HG02763 (cell line): ENCODE data around the gene PRR36.

ENCODE experiments used
- ATAC-seq: cut with Tn5 transposase; IDR thresholded peaks from one replicate; pipeline ENCODE4 v1.9.1; 2021; ENCODE audit warnings: mild to moderate bottlenecking, moderate library complexity; ENCODE audit not compliant: unreplicated experiment

The PRR36 gene

GRCh38 chr19:7846155-7846646 lies 28.0 kb downstream of the PRR36 start:
- no peak for ATAC-seq

GRCh38 chr19:7845390-7846154 lies 28.6 kb downstream of the PRR36 start:
- ATAC-seq, result no peak

- ATAC-seq, result no peak
These were observed 29.2 kb downstream of the PRR36 start for GRCh38 chr19:7844951-7845350.

GRCh38 chr19:7844405-7844804 lies 29.8 kb downstream of the PRR36 start:
- no peak for ATAC-seq

GRCh38 chr19:7843521-7843920 lies 30.7 kb downstream of the PRR36 start:
- ATAC-seq, result no peak

GRCh38 chr19:7842661-7843294 lies 31.4 kb downstream of the PRR36 start:
- no peak for ATAC-seq

GRCh38 chr19:7841751-7842660 lies 32.2 kb downstream of the PRR36 start:
- no peak for ATAC-seq

- no peak for ATAC-seq
These were observed 33.6 kb downstream of the PRR36 start for GRCh38 chr19:7840629-7841028.

GRCh38 chr19:7839476-7839875 lies 34.7 kb downstream of the PRR36 start:
- no peak for ATAC-seq

- ATAC-seq, result no peak
These were observed 40.7 kb downstream of the PRR36 start for GRCh38 chr19:7833225-7834099.

- no peak for ATAC-seq
These were observed 41.4 kb downstream of the PRR36 start for GRCh38 chr19:7832781-7833180.

- ATAC-seq, result no peak
These were observed 42.2 kb downstream of the PRR36 start for GRCh38 chr19:7832009-7832408.

- ATAC-seq, result no peak
These were observed 42.7 kb downstream of the PRR36 start for GRCh38 chr19:7831452-7831851.

GRCh38 chr19:7830823-7831222 lies 43.4 kb downstream of the PRR36 start:
- ATAC-seq, result no peak

GRCh38 chr19:7830272-7830771 lies 43.9 kb downstream of the PRR36 start:
- ATAC-seq, result no peak

- ATAC-seq, result peak; percentile 86
These were observed 44.5 kb downstream of the PRR36 start, which contains the start of gene EVI5L for GRCh38 chr19:7829561-7830271. Gene EVI5L (plus strand): TSS chr19:7830218. CDS start chr19:7846543, 16,325 bp downstream.

- ATAC-seq, result no peak
These were observed 45.0 kb downstream of the PRR36 start for GRCh38 chr19:7829166-7829520.

- ATAC-seq, result no peak
These were observed 50.4 kb downstream of the PRR36 start for GRCh38 chr19:7823686-7824301.

GRCh38 chr19:7822910-7823515 lies 51.2 kb downstream of the PRR36 start:
- ATAC-seq, result no peak
